Muscle of arm (tissue), 12 donors: ENCODE measurements around the gene IFNA7. TPM values are rescaled to one million over a fixed set of nuclear protein-coding genes. Genes with fewer than 3 reads are reported as not detected.
"Not testable (repeated sequence)": the region's sequence is repeated elsewhere in the genome, so short reads cannot be mapped to it uniquely, and the experiment has no call there.

Source experiments
- DNase-seq: peaks from one replicate; pipeline ENCODE4 v3.0.0-alpha.2; 2013
- polyA plus RNA-seq, 12 donors: library from polyadenylated mRNA; unstranded; fragments of 120-200 nt; gene quantifications; one replicate each; pipeline ENCODE4 v1.2.1, GENCODE V29; 2013; ENCODE audit not compliant: insufficient read length in 12 of 12

IFNA7 gene
- polyA plus RNA-seq, 12 donors, result not detected

GRCh38 chr9:21182810-21183736, 18.9 kb downstream of the IFNA7 start:
- not testable (repeated sequence) for DNase-seq

GRCh38 chr9:21174671-21175070, 27.3 kb downstream of the IFNA7 start:
- no peak for DNase-seq

- DNase-seq, result no peak
Measured at GRCh38 chr9:21172156-21172555, 29.8 kb downstream of the IFNA7 start.

GRCh38 chr9:21171351-21171750, 30.7 kb downstream of the IFNA7 start:
- DNase-seq, result no peak

- DNase-seq, result not testable (repeated sequence)
Measured at GRCh38 chr9:21166560-21166959, 35.4 kb downstream of the IFNA7 start, which contains the start of gene IFNA21. Gene IFNA21, minus strand, starts transcription at chr9:21166660. Its CDS starts 48 bp downstream, at chr9:21166612.

- no peak for DNase-seq
Measured at GRCh38 chr9:21165516-21165915, 36.5 kb downstream of the IFNA7 start.

GRCh38 chr9:21160178-21160577, 41.8 kb downstream of the IFNA7 start:
- no peak for DNase-seq

GRCh38 chr9:21155501-21155900, 46.5 kb downstream of the IFNA7 start:
- DNase-seq, result no peak

- DNase-seq, result peak; percentile 13
Measured at GRCh38 chr9:21154018-21154608, 47.9 kb downstream of the IFNA7 start.

- DNase-seq, result no peak
Measured at GRCh38 chr9:21153336-21154017, 48.5 kb downstream of the IFNA7 start.

Other genes starting within 250 kb of the IFNA7 start
- gene HACD4, start 170.6 kb downstream of the IFNA7 start, polyA plus RNA-seq, result 1 to 10 TPM in 11 of 12 donors, not detected in 1; 1.0 to 6.7 (median 1.5) TPM
- gene IFNB1, start 124.3 kb downstream of the IFNA7 start, polyA plus RNA-seq, result not detected
- gene IFNW1, start 60.4 kb downstream of the IFNA7 start, polyA plus RNA-seq, result not detected
- gene IFNA21, start 35.5 kb downstream of the IFNA7 start, polyA plus RNA-seq, result not detected
- gene IFNA4, start 14.6 kb downstream of the IFNA7 start, polyA plus RNA-seq, result not detected
- gene IFNA10, start 4.9 kb upstream of the IFNA7 start, polyA plus RNA-seq, result not detected
- gene IFNA16, start 15.1 kb upstream of the IFNA7 start, polyA plus RNA-seq, result not detected
- gene IFNA17, start 26.0 kb upstream of the IFNA7 start, polyA plus RNA-seq, result not detected
- not detected for gene IFNA14, start 37.8 kb upstream of the IFNA7 start, polyA plus RNA-seq
- not detected for gene IFNA5, start 103.1 kb upstream of the IFNA7 start, polyA plus RNA-seq
- 10 to 100 TPM in 11 of 12 donors, not detected in 1; 20.0 to 33.8 (median 24.1) TPM for gene KLHL9, start 133.2 kb upstream of the IFNA7 start, polyA plus RNA-seq
- not detected for gene IFNA6, start 148.7 kb upstream of the IFNA7 start, polyA plus RNA-seq
- gene IFNA13, start 165.9 kb upstream of the IFNA7 start, polyA plus RNA-seq, result not detected
- not detected for gene IFNA2, start 183.2 kb upstream of the IFNA7 start, polyA plus RNA-seq
- gene IFNA8, start 206.9 kb upstream of the IFNA7 start, polyA plus RNA-seq, result not detected
- not detected for gene IFNA1, start 238.2 kb upstream of the IFNA7 start, polyA plus RNA-seq